AG08395 (cell line): ENCODE measurements around the gene IL24.
"Not testable (repeated sequence)": the region's sequence is repeated elsewhere in the genome, so short reads cannot be mapped to it uniquely, and the experiment has no call there.

Source experiments
- DNase-seq: peaks from one replicate; pipeline ENCODE4 v3.0.0; 2012; ENCODE audit warnings: mixed read lengths, low spot score

Gene IL24

DNA sequence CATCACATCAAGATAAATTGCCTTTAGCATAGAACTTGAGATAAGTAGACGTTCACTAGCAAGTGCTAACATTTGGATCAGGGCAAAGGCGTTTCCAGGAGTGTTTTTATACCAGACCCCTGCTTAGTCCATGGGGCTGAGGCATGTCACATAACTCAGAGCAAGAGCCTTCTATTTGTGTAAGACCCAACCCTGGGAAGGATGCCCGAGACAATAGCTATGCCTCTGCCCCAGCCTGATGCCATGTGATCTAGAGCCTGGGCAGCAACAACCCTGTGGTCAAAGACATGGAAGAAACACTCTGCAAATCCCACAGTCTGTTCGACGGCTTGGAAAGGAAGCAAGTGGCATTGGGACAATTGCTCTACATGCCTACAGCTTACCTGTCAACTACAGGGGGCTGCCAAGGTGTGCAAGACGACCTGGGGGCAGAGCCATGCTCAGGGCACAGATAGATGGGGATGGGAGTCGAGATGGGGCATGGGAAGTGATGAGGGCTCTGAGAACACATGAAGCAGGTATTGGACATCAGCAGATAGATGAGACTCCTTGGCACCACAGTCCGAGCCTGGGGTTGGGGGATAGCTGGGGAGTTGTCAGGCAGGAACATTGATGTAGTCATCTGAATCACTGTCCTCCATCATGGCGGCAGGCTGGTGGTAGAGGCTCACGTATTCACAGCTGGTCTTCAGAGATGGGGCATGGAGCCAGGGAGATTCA is 7.3 kb downstream of the IL24 start:
- DNase-seq, result no peak

DNA sequence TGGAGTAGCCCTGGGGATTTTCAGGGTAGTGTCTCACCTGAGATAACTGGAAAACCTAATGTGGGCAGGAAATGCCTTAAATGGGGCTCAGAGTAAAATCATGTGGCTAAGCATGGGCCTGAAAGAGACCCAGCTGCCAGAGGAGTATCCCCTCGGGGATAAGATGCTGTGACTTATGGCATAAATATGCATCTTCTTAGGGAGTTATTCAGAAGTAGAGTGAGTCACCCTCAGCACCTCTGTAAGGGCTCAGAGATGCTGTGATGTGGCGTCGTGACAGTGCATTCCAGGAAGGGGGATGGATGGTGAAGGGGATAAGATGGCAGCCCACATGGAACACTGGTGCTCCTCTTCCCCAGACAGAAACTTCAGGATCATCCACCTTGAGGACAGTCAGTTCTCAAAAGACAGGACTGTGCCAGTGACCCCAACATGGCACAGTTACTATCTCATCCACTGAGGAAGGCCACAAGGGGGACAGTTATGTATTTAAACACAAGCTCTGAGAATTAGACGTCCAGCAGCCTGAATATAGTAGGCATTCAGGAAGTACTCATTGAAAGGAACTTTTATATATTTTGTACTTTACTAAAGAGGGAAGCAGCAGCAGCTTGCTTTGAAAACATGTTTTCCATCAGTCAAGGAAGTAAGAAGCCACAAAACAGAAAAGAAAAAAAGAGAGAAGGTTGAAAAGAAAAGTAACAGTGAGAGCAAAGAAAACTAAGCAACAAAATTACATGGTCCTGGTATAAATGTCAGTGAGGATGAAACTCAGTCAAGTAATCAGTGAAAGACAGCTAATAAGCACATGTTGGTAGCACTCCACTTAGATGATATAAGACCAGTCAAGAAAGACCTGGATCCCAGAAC is 8.3 kb downstream of the IL24 start:
- DNase-seq, result peak; percentile 89

GRCh38 chr1:206907304-206907991 is 10.2 kb downstream of the IL24 start:
- DNase-seq, result no peak

DNA sequence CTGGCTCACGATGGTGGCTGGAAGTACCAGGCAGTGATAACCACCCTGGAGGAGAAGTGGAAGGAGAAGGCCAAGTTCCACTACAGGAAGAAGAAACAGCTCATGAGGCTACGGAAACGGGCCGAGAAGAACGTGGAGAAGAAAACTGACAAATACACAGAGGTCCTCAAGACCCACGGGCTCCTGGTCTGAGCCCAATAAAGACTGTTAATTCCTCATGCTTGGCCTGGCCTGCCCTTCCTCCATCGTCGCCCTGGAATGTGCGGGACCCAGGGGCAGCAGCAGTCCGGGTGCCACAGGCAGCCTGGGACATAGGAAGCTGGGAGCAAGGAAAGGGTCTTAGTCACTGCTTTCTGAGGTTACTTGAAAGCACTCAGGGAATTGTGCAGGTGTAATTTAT is 10.8 kb downstream of the IL24 start:
- DNase-seq, result no peak

DNA sequence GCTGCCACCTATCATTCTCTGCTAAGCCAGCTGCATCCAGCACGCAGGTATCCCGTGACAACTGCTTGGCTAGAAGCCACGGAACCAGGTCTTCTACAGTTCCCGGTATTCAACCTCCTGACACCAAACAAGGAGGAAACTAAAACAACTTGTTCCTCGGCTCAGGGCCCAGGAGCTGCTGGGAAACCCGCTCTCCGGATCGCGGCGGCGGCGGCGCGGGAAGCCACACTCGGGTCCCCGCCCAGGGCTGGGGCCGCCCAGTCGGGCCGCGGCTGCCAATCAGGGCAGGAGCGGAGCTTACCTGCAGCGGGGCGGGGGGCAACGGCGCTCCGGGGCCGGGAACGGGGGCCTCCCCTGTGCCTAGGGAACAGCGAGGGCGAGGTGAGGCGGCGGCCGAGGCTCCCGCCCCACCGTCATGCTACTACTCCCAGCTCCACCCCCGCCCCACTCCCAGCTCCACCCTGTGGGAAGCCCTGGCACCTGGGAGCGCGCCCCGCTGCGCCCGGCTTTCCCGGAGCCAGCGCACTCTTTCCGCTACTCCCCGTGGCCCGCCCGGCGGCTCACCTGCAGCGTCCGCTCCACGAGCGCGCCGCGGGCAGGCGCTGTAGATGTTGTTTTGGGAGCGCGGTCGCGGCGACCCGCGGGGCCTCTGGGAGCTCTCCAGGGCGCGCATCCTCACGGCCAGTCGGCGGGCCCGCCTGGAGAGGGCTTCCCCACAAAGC is 12.1 kb downstream of the IL24 start:
- DNase-seq, result peak; percentile 20

- DNase-seq, result no peak
Observed at GRCh38 chr1:206909883-206910318, 12.7 kb downstream of the IL24 start.

DNA sequence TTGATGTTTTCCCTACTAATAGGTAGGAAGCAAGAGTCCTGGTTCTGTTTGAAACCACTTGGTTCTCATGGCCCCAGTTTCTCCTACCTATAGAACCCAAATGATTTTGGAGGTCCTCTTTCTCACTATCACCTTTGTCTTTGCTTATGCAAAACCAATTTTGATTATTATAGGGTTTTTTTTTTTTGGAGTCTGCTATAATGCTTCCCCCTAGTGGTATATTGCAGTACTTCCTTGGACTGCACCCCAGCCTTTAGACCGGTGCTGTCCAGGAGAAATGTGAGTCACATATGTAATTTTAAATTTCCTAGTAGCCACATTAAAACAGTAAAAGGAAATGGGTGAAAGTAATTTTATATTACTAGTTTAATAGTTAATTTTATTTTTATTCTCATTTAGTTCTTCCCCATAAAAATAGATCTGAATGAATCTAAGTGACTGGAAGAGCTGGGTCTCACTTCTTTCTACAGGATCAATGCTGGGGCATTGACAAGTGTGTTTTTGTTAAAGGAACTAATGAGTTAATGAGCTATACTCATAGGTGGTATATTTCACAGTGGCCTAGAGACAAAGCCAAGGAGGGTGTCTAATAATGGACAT is 13.9 kb downstream of the IL24 start:
- peak; percentile 78 for DNase-seq

DNA sequence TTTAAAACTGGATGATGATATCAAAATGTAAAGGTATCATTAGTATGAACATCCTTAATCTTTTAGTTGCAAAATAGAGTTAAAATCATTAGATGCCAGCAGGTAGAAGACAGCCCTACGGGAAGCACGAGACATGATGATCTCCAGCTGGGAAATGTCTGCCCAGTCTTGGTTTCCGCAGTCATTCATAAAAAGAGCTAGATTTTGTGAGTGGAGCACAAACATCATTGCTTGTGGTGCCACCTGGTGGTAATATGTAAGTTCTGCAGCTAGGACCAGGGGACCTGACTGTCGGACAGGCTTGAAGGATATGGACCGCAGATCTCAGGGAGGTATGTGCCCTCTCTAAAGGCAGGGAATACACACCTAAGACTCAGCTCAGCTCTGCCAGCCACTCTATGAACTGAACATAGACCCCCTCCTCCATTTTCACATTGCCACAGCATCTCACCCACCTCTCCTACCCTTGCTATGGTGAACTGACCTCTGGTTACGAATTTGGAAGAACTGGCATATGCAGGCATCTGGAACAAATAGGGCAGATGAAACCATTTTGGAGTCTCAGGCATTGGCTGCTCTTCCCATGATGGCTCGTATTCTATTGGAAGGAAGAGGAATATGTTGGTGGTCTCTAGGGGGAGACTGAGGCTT is 15.3 kb downstream of the IL24 start:
- DNase-seq, result peak; percentile 89

GRCh38 chr1:206913766-206914537 is 16.7 kb downstream of the IL24 start:
- DNase-seq, result no peak

DNA sequence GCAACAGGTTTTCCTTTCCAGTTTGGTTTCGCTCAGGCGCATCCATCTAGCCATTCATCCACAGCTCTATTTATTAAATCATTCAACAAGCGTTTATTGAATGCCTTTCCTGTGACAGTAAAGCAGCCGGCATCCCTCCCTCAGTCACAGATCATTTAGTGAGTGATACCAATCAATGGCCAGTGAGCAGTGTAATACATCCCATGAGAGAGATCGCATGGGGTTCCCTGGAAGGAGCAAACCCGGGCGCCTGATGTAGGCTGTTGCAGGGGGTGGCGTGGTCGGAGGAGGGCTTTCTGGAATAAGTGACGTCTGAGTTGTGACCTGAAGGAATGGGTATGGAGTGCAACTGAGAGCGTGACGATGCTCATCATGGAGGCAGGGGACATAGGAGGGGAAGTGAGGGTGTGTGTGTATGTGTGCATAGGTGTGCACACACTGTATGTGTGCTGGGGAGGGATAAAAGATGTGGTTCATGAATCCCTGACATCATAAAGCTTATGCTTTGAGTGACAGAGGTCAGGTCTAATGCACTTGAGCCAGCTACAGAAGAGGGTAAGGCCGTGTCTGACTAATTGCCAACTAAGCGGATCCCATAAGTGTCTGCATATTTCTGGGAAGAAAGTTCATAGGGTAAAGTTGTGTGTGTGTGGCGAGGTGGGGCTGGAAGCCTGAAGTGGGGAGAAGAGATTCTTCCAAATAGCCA is 17.9 kb downstream of the IL24 start:
- no peak for DNase-seq

GRCh38 chr1:206916000-206916709 is 18.9 kb downstream of the IL24 start:
- no peak for DNase-seq

DNA sequence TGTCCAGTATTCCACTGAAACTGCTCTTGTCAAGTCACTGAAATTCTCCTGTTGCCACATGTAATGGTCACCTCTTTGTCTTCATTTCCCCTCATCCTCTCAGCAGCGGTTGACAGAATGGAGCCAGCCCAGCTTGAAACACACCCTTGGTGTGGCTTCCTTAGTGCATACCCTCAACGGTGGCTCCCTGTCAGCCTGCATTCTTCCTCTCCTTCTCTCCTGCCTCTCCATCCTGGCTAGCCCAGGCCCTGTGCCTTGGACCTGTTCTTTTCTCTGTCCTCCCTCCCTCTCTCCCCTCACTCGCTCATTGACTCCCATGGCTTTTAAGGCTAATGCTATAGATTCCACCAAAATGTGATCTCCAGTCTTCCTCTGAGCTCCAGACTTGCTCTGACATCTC is 20.8 kb downstream of the IL24 start:
- no peak for DNase-seq

DNA sequence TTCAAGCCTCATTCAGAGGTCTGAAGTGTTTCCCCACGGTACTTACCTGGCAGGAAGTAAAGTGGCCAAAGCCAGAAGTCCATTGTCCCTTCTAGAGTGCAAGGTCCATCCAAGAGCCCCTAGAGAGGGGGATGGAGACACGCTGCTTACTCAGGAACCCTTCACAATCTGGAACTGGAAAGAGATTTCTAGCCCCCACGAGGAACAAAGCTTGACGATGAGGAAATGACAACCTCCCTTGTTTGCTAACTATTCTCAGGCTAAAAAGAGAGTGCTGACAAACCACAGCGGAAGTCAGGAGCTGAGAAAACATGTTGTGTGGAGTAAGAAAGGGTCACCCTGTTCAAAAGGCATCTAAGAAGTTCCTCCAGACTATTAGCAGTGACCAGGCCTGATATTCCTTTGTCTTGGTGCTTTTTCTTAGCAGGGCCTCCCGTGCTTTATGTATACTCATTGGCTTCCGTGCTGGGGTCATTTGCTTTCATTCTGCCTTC is 24.6 kb downstream of the IL24 start, which contains the start of gene FCMR:
Gene FCMR, minus strand, starts transcription at position 170 of the 494 bp plus-strand sequence. Its CDS starts 87 bp downstream, at position 83.
- DNase-seq, result no peak

- no peak for DNase-seq
Observed at GRCh38 chr1:206922524-206922923, 25.3 kb downstream of the IL24 start.

- DNase-seq, result no peak
Observed at GRCh38 chr1:206923009-206923960, 26.0 kb downstream of the IL24 start.

DNA sequence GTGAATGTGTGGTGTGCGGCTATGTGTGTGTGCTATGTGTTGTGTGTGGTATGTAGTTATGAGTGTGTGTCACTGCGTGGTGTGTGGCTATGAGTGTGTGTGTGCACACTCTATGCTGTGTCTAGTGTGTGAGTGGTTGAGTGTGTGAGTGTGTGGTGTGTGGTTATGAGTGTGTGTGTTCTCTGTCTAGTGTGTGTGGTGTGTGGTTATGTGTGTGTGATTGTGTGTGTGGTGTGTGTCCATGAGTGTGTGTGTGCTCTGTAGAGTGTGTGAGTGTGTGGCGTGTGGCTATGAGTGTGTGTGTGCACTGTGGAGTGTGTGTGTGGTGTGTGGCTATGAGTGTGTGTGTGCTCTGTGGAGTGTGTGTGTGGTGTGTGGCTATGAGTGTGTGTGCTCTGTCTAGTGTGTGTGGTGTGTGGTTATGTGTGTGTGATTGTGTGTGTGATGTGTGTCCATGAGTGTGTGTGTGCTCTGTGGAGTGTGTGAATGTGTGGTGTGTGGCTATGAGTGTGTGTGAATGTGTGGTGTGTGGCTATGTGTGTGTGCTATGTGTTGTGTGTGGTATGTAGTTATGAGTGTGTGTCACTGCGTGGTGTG is 26.8 kb downstream of the IL24 start:
- DNase-seq, result not testable (repeated sequence)

GRCh38 chr1:206924592-206925105 is 27.4 kb downstream of the IL24 start:
- no peak for DNase-seq
